SU-DHL-6 (cell line): ENCODE measurements around the gene IP6K3.

ENCODE experiments used
- EZH2phosphoT487 ChIP-seq: fragments of 200-600 bp; sonication (generic), shearing (Covaris generic); conservative IDR thresholded peaks from 2 replicates; pipeline ENCODE4 v1.6.1; 2018; ENCODE audit warnings: mild to moderate bottlenecking, antibody characterized with exemption, low read length, moderate library complexity, mixed read lengths
- TF ChIP-seq, protein P1 (sequence below): fragments of 200-600 bp; sonication (generic); IDR thresholded peaks from one replicate; pipeline ENCODE4 v1.5.1; 2017; ENCODE audit warnings: antibody characterized with exemption, mild to moderate bottlenecking, low read length, moderate library complexity; ENCODE audit not compliant: insufficient read depth, poor library complexity, severe bottlenecking

DNA sequence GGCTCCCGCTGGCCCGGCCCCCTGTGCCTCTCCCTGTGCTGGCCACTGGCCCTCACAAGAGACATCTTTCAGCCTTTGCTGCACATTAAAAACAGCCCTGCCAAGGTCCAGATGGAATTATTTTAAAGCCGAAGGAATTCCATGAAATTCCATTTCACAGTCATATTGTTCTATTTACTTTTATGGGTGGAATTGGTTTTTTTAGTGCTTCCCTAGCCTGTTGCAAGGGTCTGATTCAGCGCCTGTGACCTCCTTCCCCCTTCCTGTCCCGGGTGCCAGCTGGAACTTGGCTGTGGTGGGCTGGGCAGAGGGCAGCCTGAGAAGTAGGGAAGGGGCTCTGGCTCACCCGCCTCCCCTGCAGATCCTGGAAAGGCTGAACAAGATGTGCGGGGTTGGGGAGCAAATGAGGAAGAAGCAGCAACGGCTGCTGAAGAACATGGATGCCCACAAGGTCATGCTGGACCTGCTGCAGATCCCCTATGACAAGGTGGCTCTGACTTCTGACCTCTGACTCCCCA lies 69.5 kb downstream of the IP6K3 start:
- no peak for TF ChIP-seq EZH2phosphoT487
- TF ChIP-seq, protein P1, sequence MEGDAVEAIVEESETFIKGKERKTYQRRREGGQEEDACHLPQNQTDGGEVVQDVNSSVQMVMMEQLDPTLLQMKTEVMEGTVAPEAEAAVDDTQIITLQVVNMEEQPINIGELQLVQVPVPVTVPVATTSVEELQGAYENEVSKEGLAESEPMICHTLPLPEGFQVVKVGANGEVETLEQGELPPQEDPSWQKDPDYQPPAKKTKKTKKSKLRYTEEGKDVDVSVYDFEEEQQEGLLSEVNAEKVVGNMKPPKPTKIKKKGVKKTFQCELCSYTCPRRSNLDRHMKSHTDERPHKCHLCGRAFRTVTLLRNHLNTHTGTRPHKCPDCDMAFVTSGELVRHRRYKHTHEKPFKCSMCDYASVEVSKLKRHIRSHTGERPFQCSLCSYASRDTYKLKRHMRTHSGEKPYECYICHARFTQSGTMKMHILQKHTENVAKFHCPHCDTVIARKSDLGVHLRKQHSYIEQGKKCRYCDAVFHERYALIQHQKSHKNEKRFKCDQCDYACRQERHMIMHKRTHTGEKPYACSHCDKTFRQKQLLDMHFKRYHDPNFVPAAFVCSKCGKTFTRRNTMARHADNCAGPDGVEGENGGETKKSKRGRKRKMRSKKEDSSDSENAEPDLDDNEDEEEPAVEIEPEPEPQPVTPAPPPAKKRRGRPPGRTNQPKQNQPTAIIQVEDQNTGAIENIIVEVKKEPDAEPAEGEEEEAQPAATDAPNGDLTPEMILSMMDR = no peak
